Body of pancreas (tissue), 4 donors: ENCODE data around the gene RD3L.

Experiments used
- CTCF ChIP-seq, 7 experiments: fragments of 450-650 bp in 4 of 7; fragments of 200-600 bp in 3 of 7; sonication (generic) in 3 of 7; IDR thresholded peaks; one replicate each; pipeline ENCODE4 v1.5.1; 2016 to 2019; ENCODE audit warnings: antibody characterized with exemption in 7 of 7
- POLR2A ChIP-seq, 3 donors: fragments of 450-650 bp; IDR thresholded peaks; one replicate each; pipeline ENCODE4 v1.6.1; 2016; ENCODE audit warnings: antibody characterized with exemption in 3 of 3, mild to moderate bottlenecking in 2 of 3

GRCh38 chr14:103894723-103895059, 47.6 kb downstream of the RD3L start:
- no peak for TF ChIP-seq POLR2A (IDR thresholded peaks at IDR 0.05)
- no peak for TF ChIP-seq CTCF (IDR thresholded peaks at IDR 0.05)
